ENCODE results near the gene MED13L. TPM values are rescaled to one million over a fixed set of nuclear protein-coding genes. Genes with fewer than 3 reads are reported as not detected.

Gene MED13L
- total and polyA plus RNA-seq, 2 donors (not counting 3 experiments of a cell fraction or from before 2014, with no cell fraction given): 27.4 to 93.6 TPM

DNA sequence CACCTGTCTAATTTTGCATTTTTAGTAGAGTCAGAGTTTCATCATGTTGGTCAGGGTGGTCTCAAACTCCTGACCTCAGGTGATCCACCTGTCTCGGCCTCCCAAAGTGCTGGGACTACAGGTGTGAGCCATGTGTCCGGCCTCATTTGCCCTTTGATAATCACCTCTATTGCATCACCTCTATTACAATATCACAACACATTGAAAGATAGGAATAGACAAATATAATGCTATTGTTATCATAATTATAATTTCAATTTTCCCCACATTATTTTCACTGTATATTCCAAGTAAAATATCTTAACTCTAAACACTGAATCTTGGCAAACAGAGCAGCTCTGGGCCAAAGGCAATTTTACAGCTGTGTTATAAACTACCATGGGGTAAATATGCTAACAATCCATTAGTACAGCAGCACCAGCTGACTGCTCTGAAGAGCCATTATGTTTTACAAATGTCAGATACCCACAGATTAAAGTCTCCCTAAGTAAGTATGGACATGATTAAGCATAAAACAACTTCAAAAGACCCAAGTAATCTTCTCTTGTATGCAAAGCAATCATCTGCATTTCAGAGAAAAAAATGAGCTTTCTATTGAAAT, 173.2 kb downstream of the MED13L start:
- H3K4me1 ChIP-seq (ENCODE audit: control insufficient read depth, extremely low read depth, insufficient read depth, low read length): peaks cover 8% of the 10 kb centered on the region
- ChIA-PET CTCF (no interaction called here), POLR2A (no interaction called here)
- no peak overlapping the region for H2AFZ ChIP-seq (ENCODE audit: low read depth, low read length)
- no peak overlapping the region for H3K9ac ChIP-seq (replicated peaks; ENCODE audit: extremely low read depth, insufficient read depth, low read length)
- no peaks in the 10 kb centered on the region for H3K9me3 ChIP-seq (replicated peaks; ENCODE audit: control insufficient read depth, insufficient read depth, low read length)
- no peaks in the 10 kb centered on the region for H3K27me3 ChIP-seq (ENCODE audit: control insufficient read depth in 2 of 2, insufficient read depth in 2 of 2, low read length in 2 of 2)
- H3K9me1 ChIP-seq (replicated peaks; ENCODE audit: control insufficient read depth, extremely low read depth, insufficient read depth, low read length): no peaks in the 10 kb centered on the region
- no peak overlapping the region for H3K27ac ChIP-seq (ENCODE audit: insufficient read depth, low read depth, low read length)
- no peak overlapping the region for H3K4me2 ChIP-seq (ENCODE audit: insufficient read depth, low read length)
- H4K20me1 ChIP-seq (replicated peaks; ENCODE audit: control insufficient read depth, extremely low read depth, insufficient read depth, low read length): peaks cover 2% of the 10 kb centered on the region
- dilution Hi-C loops (cut with MboI; ENCODE audit: extremely low pct_ligation_motif_present, low sequenced_read_pairs) (no loop called here), intact Hi-C loops (cut with micrococcal nuclease) (no loop called here)
- H3K36me3 ChIP-seq (ENCODE audit: control insufficient read depth in 2 of 2, extremely low read depth in 1 of 2, insufficient read depth in 2 of 2, low read length in 2 of 2): no peaks in the 10 kb centered on the region
- FAIRE-seq (no peak), DNase-seq (ENCODE audit: low read depth, low spot score) (no peak)
- peaks cover 13% of the 10 kb centered on the region for H3K79me2 ChIP-seq (ENCODE audit: control insufficient read depth, insufficient read depth, low read length)
- no peak overlapping the region for H3K4me3 ChIP-seq (replicated peaks in 1 of 3; ENCODE audit: insufficient read depth in 1 of 3, low read depth in 1 of 3, low read length in 3 of 3)
- TF ChIP-seq MYC (IDR thresholded peaks at IDR 0.05; ENCODE audit: low read depth, low read length): no peak
- TF ChIP-seq POLR2AphosphoS5 (IDR thresholded peaks at IDR 0.05; ENCODE audit: insufficient read depth, low read depth, low read length): no peak
- TF ChIP-seq EZH2 (IDR thresholded peaks at IDR 0.05; ENCODE audit: borderline replicate concordance, low read depth, low read length, severe bottlenecking): no peak
- TF ChIP-seq FOS (IDR thresholded peaks at IDR 0.05; ENCODE audit: borderline replicate concordance, insufficient read depth, low read length): no peak
- no peak for TF ChIP-seq JUN (IDR thresholded peaks at IDR 0.05; ENCODE audit: borderline replicate concordance, insufficient read depth, insufficient read length, low read depth)
- TF ChIP-seq GATA2 (IDR thresholded peaks at IDR 0.05; ENCODE audit: insufficient read depth, insufficient read length, low read depth, low read length): no peak
- TF ChIP-seq POLR2A (IDR thresholded peaks at IDR 0.05; ENCODE audit: low read depth, low read length): no peak
- TF ChIP-seq, protein P1, sequence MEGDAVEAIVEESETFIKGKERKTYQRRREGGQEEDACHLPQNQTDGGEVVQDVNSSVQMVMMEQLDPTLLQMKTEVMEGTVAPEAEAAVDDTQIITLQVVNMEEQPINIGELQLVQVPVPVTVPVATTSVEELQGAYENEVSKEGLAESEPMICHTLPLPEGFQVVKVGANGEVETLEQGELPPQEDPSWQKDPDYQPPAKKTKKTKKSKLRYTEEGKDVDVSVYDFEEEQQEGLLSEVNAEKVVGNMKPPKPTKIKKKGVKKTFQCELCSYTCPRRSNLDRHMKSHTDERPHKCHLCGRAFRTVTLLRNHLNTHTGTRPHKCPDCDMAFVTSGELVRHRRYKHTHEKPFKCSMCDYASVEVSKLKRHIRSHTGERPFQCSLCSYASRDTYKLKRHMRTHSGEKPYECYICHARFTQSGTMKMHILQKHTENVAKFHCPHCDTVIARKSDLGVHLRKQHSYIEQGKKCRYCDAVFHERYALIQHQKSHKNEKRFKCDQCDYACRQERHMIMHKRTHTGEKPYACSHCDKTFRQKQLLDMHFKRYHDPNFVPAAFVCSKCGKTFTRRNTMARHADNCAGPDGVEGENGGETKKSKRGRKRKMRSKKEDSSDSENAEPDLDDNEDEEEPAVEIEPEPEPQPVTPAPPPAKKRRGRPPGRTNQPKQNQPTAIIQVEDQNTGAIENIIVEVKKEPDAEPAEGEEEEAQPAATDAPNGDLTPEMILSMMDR (IDR thresholded peaks at IDR 0.05; ENCODE audit: extremely low read depth in 1 of 2, insufficient read depth in 1 of 2, low read depth in 1 of 2, low read length in 2 of 2): no peak
- TF ChIP-seq, protein P2, sequence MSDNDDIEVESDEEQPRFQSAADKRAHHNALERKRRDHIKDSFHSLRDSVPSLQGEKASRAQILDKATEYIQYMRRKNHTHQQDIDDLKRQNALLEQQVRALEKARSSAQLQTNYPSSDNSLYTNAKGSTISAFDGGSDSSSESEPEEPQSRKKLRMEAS (IDR thresholded peaks at IDR 0.05; ENCODE audit: insufficient read depth, insufficient read length): no peak
- no TSS peak for BruUV-seq (replicated peaks)
